LoVo (cell line): ENCODE measurements around the gene PPAT.

Source experiments
- DNase-seq: peaks from one replicate; pipeline ENCODE4 v3.0.0-alpha.2; 2016; ENCODE audit warnings: low spot score

PPAT gene

GRCh38 chr4:56434599-56435139 lies 746 bp downstream of the PPAT start:
- DNase-seq = peak; percentile 44

DNA sequence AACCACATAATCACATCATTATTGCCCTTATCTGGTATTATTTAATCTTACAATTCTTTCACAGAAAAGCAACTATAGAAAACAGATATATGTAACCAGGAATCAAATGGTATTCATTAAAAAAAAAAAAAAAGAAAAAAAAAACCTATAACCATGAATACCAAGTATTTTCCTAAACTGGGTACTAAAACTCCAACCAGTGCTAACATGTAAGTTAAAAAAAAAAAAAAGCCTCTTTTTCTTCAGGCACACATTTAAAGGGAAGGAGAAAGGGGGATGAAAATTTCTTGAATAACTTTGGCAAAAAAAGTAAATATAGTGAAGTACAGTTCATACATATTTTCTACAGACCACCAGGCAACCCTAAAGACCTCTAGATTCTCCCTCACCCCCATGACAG lies 2.1 kb downstream of the PPAT start:
- no peak for DNase-seq

DNA sequence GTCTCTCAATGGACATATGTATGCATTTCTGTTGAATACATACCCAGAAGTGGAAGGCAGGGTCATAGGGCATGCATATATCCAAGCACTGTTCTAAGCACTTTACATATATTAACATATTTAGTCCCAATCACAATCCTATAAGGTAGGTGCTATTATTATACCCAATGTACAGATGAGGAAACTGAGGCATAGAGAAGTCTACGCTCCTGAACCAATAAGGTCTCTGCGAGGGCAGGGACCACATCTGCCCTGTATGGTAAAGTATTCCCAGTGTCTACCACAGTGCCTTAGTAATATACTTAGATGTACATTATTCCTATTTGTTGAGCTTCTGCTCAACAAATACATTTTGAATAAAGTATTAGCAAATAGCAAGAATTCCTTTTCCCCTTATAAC lies 5.2 kb downstream of the PPAT start:
- DNase-seq = no peak

DNA sequence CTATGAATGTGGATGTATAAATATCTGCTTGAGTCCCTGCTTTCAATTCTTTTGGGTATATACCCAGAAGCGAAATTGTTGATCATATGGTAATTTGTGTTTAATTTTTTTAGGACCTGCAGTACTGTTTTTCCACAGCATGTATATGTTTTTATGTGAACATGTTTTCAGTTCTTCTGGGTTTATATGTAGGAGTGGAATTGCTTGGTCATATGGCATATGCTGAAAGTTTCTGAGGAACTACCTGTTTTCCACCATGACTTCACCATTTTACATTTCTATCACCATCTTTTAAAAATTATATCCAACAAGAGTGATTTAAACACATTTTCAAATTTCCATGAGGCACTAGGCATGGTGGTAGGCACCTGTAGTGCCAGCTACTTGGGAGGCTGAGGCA lies 8.2 kb downstream of the PPAT start:
- DNase-seq = no peak

GRCh38 chr4:56426273-56426672 lies 9.1 kb downstream of the PPAT start:
- no peak for DNase-seq

DNA sequence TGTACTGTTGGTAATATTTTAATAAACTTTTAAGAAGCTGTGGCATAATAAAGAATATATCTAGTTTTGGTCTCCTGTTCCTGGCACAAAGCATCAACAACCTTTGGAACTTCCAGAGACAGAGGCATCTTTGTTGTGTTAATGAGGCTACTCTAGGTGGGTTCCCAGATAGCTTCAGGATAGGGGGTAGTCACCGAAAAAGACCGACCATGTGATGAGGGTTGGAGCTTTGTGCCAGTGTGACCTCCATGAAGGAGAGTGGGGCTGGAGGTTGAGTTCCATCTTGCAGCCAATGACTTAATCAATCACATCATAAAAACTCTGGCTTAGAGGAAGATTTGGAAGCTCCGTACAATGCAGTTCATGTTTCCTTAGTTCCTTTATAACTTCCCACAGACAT lies 9.9 kb downstream of the PPAT start:
- no peak for DNase-seq

DNA sequence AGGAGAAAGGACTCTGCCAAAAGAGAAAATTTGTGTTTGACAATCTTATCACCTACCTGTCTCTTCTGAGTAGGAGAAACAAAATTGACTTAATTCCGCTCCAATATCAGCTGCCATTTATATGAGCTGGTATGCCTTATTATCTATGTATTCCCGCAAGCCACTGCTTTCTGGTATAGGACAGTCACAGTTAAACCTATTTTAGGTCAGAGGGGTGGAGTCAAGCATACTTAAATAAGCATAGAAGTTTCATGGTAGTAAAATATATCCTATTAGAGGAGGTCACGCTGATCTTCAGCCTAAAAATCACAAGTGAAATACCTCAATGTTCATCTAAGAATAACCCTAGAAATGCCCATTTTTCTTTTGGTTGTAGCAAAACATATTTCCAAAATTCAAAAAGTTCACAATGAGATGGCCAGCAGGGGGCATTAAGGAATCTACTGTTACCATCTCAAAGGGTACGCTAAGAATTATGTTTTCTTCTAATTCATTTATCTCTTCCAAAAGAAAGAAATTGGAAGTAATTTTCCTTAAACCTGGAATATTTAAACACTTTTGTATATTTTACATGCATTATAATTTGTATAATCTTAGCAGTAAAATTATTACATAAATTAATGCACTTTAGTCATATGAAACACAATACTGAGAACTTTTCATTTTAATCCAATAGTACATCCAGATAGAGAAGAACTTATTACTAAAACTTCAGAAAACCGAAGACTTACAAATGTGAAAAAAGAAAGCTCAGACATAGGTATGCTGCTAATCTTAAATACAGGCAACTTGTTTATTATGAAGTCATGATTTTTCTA lies 10.5 kb downstream of the PPAT start:
- DNase-seq = no peak

DNA sequence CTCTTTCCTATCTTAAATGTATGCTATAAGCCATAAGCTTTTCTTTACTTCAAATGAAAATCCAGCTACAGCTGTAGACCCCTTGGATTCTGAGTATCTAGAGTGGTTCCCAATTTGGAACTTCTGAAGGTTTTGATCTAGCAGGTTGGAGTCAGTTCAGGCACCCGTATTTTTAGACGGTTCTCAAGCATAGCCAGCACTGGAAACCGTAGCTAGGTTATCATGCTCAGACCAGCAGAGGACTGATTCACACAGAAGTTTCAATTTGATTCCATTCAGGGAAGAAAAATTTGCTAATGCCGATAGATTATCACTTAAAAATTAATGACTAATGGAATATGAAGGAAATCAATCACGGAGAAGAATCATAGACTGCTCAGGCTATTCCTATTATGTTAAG lies 11.2 kb downstream of the PPAT start:
- no peak for DNase-seq

- no peak for DNase-seq
These were observed 18.0 kb downstream of the PPAT start for GRCh38 chr4:56417396-56417795.

DNA sequence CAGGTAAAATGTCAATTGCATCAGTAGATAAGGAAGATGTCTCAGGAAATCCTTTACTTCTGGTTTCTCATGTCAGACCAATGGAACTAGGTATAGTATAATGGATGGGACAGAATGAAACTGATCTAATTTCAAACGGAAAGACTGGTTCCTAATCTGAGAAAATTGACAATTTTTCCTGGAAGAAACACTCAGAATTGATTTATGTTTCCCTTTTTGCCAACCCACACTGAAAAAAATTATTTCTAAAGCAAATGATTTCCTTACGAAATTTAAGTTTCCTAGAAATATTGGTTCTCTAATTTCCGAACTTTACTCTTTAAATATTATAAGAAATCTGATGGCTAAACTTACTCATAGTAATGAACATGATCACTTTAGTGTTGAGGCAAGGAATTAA lies 19.1 kb downstream of the PPAT start:
- no peak for DNase-seq

DNA sequence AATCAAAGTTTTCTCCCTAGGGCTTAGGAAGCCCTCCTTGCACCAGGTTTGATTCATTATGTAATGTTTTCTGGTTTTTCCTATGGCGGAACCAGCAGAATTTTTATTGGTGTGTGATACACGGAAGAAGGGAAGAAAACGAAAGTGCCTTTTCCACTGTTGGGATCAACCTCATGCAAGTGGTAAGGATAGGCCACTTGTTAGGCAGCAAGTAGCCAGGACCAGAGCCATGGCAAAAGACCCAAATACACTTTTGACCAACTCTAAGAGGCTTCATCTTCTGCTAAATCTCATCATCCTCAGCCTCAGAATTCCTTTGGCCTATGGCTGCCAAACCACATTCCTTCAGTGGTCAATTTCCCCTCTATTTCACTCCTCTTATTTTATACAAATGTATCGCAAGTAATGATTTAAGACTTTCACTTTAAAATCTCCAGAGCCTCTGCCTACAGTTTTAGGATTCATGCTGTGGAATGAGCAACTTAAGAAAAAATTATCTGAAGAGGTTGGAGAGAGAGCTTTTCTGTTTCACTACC lies 21.2 kb downstream of the PPAT start:
- no peak for DNase-seq

DNA sequence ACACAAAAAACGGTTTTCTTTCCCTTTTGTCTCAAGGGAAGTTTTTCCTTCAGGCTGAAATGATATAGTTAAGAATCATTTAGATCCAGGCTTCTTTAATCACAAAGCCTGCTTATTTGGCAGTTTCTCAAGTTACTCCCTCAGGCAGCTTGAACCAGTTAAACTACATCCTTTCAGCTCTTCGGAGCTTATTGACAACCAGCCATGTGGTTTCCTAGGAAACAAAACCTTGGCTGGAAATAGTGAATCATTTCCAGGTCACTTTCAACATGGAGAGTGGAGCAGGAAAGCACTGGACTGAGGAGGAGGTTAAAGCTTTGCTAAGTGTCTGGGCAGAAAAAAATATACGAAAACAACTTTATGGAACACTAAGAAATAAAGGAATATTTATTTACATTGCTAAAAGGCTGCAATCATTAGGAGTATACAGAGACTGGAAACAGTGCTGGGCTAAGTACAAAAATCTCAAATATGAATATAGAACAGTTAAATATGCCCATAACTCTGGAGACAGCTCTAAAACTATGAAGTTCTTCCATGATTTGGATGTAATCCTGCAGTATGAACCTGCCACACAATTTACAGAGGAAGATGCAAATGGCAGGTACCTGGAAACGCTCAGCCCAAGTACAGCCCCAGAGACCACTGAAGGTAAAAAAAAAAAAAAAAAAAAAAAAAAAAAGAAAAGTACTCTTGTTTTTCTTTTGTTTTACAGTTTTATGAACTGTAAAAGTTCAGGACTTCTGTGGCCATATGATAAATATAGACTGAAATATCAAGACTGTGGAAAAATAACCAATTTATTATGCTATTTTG lies 25.0 kb downstream of the PPAT start:
- peak; percentile 67 for DNase-seq

- DNase-seq = no peak
These were observed 25.8 kb downstream of the PPAT start for GRCh38 chr4:56409511-56410090.

GRCh38 chr4:56408978-56409377 lies 26.4 kb downstream of the PPAT start:
- no peak for DNase-seq

- no peak for DNase-seq
These were observed 29.3 kb downstream of the PPAT start for GRCh38 chr4:56406151-56406550.

DNA sequence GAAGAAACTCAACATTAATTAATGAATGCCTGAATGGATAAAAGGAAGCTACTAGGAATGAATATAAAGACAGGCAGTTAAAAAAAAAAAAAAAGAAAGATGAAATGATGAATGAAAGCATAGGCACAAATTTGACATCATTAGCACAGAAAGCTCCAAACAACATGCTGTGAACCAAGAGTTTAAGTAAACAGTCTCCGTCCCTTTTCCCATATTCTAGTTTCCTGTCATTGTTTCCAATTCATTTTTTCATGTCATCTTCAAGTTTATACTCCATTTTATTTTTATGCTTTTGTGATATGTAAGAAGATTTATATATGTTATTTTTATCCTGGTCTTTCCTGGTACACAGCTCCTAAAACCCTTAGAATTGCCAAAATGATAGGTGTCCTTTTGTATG lies 30.4 kb downstream of the PPAT start:
- DNase-seq = no peak

DNA sequence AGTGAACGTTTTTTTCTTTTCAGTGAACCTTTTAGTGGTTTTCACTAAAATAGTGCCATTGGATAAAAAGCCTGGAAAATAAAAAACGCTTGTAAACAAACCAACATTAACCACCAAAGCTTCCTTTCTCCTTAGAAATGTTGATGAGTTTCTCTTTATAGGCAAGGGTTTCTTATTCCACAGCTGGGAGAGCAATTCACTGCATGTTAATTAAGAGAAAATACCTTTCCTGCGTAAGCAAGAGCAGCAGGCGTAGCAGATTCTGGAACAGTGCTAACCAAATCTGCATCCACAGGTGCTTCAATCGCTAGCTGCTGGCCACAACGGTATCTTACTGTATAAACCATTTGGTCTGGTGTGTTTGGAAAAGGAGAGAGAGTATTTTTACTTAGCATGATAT lies 34.9 kb downstream of the PPAT start:
- DNase-seq = no peak

- DNase-seq = no peak
These were observed 44.1 kb downstream of the PPAT start for GRCh38 chr4:56391270-56391669.

DNA sequence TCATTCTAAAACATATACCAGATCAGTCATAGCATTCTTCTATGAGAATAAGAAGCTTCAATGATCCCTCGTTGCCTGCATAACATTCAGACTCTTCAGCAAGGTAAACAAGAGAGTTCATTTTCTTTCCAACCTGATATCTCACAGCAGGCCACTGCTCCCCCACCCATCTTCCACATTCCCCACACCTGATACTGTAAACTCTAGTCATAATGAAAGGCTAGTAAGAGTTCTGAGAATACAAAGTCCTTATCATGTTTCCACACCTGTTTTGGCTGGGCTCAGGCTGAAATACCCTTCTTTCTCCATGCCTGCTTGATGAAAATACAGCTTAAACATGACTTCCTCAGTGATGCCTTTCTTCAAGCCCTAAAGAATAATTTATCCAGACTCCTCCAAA lies 45.9 kb downstream of the PPAT start:
- no peak for DNase-seq

DNA sequence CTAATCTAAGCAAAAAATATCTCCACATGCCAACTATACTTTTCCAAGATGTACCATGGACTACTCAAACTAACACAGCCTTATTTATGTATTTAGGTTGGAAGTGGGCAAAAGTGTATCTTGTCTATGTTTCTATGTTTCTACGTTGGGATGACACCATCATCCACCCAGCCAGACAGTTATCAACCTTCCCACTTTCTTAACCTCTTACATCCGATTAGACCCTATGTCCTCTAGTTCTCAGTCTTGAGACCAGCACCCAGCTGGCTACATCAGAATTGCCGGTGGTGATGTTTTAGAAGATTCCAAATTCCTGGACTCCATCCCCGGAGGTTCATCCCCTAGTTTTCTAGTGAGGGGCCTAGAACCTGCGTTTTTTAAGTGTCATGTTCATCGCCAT lies 47.1 kb downstream of the PPAT start:
- no peak for DNase-seq

DNA sequence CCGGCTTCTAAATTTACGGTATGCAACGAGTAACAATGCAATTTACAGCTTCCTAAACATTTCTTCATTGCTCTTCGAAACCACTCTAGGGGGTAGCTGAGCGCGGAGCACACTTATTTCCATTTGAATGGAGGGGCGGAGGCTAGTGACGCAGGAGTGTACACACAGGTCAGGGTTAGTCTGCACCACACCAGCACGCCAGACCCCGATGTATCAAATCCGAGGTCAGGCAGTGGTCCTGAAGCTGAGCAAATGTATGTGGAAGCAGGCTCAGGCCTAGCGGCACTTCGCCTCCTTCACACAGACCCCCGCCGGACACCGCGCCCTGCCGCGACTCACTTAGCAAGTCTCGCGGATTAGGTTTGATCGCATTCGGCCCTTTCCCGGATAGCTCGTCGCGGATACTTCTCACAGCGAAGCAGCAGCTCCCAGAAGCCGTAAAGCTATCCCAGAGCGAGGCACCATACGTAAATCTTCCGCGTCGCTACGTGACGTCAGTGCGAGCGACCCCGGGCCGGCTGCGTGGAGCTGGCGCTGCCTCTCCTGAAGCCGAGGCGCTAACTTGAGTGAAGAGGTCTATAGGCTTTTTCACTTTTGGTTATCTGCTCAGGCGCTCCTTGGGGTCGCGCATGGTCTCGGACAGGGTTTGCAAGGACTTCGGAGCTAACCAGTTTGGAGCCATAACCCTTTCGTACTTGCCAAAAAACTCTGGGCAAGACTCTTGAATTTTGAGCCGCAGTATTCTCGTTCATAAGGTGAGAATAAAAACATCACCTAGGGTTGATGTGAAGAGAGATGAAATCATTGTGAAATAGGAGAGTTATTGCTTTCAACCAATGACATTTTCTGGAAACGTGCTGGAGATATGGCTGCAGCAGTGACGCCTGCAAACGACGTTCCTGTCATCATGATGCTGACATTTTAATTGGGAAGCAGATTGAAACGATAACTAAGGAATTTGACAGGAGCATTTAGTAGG lies 48.1 kb downstream of the PPAT start, which contains the start of gene AASDH:
TSS of gene AASDH (minus strand) at position 469 of the 979 bp plus-strand sequence. CDS start 3,192 bp downstream, outside the sequence.
- DNase-seq = peak; percentile 91
